HG03558 (cell line): ENCODE measurements around the gene NUP133.

Experiments used
- ATAC-seq: cut with Tn5 transposase; IDR thresholded peaks from one replicate; pipeline ENCODE4 v1.9.1; 2021; ENCODE audit warnings: moderate number of reproducible peaks; ENCODE audit not compliant: unreplicated experiment; ENCODE audit errors: extremely low read depth

NUP133 gene

DNA sequence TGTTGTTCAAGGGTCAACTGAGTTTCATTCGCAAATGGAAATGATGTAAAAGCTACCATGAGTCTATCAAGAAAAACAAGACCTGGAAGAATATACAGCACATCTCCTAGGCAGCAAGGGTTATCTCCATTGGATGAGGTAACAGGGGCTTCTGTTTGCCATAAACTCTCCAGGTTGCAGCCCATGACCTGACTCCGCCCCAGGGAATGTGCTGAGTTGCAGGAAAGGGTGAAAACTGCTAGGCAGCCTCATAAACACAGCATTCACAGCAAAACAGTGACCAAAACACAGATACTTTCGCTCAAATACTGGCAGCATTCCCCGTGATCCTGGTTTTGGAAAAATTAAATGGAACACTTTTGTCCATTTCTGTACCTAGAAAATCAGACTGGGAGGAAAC, 54.1 kb downstream of the NUP133 start:
- no peak for ATAC-seq

DNA sequence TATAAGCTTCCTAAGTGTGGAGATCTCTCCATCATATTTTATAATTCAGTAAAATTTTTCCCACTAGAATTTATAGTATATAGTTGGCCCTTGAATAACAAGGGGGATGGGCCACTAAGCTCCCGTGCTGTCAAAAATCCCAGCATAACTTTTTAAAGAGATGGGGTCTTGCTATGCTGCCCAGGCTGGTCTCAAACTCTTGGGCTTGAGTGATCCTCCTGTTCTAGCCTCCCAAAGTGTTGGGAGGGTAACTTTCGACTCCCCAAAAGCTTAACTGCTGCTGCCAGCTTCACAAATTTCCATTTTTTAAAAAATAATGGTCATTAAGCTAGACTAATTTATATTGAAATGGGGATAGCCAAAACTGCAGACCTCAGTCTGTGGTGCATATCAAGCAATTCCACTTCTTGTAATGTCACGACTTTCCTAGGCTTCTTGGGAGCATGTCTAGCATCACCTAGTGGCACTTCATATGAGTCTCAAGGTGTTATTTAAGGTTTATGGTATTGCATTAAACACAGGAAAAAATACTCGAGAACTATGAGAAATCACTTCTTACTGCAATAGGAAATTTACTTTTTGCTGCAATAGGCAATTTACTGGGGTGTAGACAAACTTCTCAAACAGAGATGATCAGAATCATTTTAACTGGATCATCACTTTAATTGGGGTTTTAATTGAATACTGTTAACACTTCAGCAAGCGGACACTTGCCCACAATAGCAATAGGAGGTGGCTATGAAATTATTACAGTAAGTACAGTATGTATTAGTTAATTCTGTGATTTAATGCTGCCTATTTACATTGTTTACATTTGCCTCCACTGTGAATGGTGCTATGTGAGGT, 55.0 kb downstream of the NUP133 start:
- ATAC-seq: no peak

DNA sequence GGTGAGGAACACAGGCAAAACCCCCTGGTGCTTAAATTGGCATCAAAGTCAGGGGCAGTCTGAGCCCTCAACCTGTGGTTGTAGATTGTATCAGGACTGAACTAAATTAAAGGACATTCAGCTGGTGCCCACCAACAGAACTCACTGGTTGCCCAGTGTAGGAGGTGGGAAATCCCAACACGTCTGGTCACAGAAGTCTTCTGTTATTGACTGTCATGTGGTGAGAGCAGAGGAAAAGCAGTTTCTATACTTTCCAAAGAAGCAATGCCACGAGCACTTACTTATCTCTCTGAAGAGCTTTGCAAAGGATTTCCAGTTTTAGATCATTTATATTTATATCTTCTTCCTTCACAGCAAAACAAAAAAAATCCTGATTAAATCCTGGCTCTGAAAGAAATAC, 59.3 kb downstream of the NUP133 start:
- ATAC-seq: no peak

DNA sequence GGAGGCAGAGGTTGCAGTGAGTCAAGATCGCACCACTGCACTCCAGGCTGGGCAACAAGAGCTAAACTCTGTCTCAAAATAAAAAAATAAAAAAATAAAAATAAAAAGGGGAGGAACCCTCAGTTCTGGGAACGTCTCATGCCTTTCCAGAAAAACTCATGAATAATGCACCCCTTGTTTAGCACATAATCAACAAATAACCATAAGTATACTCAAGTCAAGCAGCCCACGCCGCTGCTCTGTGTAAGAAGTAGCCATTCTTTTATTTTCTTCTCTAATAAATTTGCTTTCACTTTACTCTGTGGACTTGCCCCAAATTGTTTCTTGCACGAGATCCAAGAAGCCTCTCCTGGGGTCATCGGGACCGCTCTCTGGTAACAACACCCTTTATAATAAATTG, 59.8 kb downstream of the NUP133 start:
- no peak for ATAC-seq

DNA sequence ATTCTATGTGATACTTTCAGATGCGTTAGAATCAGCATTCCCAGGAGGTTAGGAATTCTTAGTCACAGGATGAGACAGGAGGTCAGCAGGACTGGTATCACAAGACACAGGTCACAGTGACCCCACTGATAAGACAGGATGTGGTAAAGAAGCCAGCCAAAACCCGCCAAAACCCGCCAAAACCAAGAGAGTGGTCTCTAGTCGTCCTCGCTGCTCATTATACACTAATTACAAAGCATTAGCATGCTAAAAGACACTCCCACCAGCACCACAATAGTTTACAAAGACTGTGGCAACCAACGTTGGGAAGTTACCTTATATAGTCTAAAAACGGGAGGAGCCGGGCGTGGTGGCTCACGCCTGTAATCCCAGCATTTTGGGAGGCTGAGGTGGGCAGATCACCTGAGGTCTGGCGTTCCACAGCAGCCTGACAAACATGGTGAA, 60.3 kb downstream of the NUP133 start:
- ATAC-seq: no peak

DNA sequence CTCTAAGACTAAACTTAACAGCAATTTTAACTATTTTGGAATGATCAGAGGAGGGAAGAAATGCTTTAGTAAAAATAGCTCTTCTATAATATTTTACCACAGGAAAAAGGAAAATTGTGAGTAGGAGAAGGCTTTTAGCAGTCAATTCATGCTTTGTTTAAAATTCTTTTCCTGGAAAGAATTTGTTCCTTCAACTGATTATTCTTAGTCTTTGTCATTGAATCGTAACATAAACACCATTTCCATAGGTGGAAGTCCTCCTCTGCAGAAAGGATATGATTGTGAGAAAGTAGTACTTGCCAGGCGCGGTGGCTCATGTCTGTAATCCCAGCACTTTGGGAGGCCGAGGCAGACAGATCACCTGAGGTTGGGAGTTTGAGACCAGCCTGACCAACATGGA, 62.3 kb downstream of the NUP133 start:
- ATAC-seq: no peak

DNA sequence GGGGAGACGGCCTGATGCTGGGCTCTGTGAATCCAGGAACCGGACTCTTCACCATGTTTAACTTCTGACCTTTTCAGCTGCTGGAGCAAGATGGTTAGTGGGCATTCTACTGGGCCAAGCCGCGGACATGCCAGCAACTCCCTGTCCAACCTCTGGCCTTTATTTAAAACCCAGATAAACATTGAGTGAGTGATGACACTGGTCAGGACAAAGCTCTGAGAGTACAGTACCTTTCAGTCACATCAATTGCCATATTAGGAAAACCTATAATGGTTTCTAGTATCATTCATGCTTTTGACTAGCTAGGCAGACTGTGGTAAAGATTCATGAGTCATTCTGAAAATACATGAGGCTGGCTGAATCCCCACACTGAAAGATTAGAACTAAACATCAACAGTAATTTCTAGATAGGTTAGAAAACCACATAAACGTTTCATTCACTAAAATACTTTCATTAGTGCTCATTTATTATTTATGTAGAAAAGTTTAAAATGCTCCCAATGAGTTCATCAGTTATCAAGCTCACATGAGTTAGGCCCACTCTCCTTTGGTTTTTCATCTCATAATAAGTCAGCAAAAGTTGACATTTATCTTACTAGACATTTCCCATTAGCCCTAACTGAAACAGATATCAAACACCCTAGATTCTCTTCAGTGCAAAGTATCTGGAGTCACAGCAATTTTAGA, 67.1 kb downstream of the NUP133 start:
- ATAC-seq: peak; percentile 92

DNA sequence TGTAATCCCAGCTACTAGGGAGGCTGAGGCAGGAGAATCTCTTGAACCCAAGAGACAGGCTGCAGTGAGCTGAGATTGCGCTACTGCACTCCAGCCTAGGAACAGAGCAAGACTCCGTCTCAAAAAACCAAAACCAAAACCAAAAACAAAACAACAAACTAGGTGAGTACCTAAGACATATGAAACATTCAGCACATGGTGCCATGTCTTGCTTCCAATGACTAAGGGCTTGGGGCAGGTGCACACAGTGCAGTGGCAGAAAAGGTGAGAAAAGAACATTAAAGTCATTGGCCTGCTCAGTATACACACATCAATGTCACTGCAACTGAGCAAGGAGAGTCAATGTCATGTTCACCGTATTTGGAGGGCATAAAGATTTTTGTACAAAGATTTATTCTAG, 70.1 kb downstream of the NUP133 start:
- ATAC-seq: no peak

DNA sequence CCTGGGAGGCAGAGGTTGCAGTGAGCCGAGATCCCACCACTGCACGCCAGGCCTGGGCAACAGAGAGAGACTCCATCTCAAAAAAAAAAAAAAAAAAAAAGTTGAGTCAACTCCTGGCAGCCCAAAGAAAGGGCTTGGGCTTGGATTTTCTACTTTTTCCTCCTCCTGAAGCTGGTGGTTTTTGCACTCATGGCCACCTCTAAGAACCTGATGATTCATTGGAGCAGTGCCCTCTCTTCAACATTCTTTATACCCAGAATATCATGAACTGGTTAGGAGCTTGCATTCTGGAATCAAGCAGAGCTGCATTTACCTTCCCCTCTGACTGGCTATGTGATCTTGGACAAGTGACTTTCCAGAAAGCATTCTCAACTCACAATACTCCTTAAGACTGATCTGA, 70.7 kb downstream of the NUP133 start:
- no peak for ATAC-seq

DNA sequence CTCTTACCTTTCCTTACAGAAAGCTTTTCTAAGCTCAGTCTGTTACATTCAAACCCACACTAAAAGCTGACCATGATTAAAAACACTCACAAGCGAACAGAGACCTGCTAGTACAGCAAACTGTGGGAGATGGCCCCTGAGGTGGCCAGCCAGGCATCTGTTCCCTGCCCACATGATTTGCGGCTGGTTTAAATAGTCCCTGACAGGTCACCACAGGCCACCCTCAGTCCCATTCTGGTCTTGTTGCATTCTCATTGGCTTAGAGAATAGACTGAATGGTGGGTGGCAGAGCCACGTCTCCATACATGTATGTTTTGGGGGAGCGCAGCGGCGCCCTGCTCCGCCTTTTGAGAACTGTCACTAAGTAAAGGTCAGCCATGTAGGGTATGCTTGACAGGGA, 71.9 kb downstream of the NUP133 start:
- no peak for ATAC-seq

DNA sequence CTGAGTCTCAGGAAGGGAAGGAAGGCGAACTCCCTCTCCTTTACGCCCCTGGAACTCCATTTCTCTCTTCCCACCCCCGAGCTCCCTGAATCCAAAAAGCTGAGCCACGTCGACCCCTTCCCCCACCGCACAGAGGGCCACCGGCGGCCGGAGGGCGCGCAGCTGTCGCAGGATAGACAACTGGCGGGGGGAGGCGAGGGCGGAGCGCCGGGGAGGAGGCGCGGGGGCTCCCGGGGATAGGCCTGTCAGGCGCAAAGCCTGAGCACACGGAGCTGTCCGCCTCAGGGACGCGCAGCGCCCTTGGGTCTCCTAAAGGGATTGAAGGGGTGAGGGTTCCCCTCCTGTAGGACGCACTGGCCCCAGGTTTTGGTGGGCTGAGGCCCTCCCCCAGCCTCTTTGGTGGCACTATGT, 73.5 kb downstream of the NUP133 start:
- ATAC-seq: no peak

DNA sequence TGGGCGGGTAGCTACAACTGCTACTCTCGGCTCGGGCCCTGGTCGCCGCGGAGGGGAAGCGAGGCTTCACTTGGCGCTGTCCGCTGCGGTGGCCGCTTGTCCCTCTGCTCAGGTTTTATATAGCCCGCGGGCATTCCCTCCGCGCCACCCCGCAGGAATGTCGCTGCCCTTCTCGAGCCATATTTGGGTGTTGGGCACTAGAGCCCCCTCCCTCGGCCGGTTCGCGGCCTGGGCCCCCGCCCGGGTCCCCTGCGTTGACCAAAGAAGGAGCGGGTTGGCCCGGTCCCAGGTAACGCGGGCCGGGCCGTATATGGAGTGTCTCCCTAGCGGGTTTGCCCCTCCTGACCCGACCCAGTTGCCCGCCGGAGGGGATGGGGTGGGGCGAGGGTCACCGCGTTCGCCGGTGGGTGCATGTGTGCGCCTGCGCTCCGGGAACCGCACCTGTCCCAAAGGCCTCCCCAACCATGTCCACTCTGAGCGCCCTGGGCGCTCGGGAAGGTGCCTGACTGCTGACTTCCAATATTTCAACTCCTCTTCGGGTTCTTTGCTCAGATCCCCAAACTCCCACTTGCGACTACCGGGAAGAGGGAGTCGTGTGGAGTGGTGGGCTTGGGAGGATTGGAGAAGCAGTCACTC, 74.0 kb downstream of the NUP133 start, which contains the start of gene ACTA1:
TSS of gene ACTA1 (minus strand) at position 90 of the 636 bp plus-strand sequence. CDS start 979 bp downstream, outside the sequence.
- no peak for ATAC-seq

DNA sequence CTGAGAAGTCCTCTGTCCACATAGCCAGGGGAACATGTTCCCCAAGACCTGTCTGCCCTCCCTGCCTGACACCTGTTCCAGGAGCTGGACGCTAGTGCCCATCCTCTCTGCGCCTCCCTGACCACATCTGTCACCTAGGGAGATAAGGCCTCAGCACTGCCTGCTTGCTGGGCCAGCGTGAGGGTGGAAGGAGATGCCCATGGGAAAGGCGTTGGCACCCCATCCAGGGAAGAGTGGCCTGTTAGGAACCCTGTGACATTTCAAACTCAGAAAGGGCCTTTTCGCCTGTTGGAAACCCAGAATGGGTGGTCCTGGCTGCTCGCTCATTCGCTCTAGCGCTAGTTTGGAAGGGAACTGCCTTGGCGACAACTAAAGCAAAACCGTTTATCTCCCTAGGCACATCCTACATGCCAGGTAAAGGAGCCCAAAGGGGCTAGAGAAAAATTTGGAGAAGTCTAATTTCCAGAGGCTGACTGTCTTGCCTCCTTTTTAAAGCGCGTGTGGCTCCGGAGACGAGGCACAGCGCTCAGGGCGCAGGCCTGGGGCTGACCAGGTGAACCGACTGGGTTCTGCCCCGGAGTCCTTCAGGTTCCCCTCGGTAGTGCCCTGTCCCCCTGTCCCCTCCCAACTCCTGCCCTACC, 74.7 kb downstream of the NUP133 start:
- ATAC-seq: no peak

DNA sequence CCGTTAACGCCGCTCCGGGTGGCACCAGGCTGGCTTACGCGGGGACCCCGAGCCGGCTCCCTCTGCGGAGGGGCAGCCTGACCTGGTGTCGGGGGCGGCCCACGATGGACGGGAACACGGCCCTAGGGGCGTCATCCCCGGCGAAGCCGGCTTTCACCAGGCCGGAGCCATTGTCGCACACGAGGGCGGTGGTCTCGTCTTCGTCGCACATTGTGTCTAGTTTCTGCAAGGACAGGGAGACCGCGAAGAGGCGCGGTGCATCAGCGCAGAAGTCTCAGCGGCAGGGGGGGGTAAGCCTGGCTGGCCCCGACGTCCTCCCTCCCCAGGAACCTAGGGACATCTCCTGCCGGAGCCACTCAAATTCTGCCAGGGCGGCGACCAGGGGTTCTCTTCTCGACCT, 75.2 kb downstream of the NUP133 start:
- no peak for ATAC-seq

DNA sequence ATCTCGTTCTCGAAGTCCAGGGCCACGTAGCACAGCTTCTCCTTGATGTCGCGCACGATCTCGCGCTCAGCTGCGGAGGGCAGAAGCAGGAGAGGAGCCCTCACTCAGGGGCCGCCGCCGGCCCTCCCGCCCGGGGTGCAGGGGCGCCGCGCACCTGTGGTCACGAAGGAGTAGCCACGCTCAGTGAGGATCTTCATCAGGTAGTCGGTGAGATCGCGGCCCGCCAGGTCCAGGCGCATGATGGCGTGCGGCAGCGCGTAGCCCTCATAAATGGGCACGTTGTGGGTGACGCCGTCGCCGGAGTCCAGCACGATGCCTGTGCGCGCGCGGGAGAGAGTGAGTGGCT, 76.1 kb downstream of the NUP133 start:
- ATAC-seq: no peak

DNA sequence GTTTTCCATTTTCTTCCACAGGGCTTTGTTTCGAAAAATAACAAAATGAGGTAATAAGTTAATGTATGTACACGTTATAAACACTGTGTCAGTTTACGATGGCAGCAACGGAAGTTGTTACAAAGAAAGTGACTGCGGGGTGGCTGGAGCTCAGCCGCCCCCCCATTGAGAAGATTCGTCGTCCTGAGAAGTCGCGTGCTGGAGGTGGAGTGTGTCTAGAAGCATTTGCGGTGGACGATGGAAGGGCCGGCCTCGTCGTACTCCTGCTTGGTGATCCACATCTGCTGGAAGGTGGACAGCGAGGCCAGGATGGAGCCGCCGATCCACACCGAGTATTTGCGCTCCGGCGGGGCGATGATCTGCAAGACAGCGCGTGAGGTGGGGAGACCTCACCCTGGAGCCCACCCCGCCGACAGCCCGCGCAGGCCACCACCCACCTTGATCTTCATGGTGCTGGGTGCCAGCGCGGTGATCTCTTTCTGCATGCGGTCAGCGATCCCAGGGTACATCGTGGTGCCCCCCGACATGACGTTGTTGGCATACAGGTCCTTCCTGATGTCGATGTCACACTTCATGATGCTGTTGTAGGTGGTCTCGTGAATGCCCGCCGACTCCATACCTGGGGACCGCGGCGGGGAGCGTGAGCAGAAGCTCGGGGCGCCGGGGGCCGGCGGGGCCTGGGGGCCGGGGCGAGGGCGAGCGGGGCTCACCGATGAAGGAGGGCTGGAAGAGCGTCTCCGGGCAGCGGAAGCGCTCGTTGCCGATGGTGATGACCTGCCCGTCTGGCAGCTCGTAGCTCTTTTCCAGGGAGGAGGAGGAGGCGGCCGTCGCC, 76.6 kb downstream of the NUP133 start:
- no peak for ATAC-seq

DNA sequence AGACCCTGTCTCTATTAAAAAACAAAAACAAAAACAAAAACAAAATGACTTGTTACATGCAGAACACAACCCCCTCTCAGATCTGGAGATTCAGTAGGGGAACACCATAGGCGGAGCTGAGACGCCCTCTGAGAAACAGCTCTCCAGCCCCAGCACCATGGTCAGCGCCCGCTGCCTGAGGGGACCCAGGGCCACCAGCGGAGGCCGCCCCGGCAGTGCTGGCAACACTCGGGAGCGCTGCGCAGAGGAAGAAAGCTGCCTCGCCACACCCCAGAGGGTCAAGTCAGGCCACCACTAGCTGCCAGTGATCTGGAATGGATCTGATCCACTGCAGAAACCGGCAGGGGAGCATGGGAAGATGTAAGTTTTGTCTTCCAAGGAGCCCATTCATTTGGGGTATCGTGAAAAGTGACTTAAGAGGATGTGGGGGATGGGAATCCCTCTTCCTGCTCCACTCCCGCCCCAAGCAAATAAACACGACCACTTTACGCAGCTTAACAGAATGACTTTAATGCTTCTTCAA, 77.3 kb downstream of the NUP133 start:
- ATAC-seq: no peak

DNA sequence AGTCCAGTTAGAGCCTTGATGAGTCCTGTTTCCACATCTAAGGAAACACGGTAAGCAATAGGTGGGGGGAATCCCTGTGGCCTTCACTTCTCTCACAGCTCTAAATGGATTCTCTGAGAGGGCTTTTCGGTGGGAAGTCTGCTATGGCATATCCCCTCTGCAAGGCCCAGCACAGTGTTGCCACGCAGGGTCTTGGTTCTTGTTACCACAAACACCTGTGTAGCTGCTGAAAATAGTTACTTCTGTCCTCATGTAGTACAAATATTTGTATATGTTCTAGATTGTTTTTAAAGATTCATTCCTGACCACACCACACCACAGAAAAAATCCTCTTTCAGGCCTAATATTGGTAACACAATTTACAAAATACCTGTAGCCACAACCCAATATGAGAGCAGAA, 79.9 kb downstream of the NUP133 start:
- ATAC-seq: no peak

DNA sequence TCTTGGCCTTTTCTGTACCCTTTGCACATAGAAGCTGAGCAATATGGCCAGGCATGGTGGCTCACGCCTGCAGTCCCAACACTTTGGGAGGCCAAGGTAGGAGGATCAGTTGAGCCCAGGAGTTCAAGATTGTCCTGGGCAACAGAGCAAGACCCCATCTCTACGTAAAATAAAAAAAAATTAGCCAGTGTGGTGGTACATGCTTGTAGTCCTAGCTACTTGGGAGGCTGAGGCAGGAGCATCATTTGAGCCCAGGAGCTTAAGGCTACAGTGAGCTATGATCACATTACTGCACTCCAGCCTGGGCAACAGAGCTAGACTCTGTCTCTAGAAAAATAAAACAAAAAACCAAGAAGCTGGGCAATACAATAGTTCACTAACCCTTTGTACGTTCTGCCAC, 80.6 kb downstream of the NUP133 start:
- no peak for ATAC-seq
